Mesodermal cell (in vitro differentiated cells): ENCODE data around the gene FOXI2.

Experiments used
- H3K27ac ChIP-seq: 2 replicates; pipeline ENCODE4 v1.7.0; 2013; ENCODE audit warnings: mild to moderate bottlenecking, low read depth, low read length, moderate library complexity; ENCODE audit not compliant: severe bottlenecking
- H3K36me3 ChIP-seq: 2 replicates; pipeline ENCODE4 v1.7.1; 2013; ENCODE audit warnings: mild to moderate bottlenecking, low read length, moderate library complexity; ENCODE audit not compliant: control insufficient read depth, insufficient read depth
- H3K4me1 ChIP-seq: one replicate; pipeline ENCODE4 v1.7.1; 2013; ENCODE audit warnings: mild to moderate bottlenecking, low read length; ENCODE audit not compliant: insufficient read depth, control insufficient read depth, poor library complexity, severe bottlenecking
- H3K4me3 ChIP-seq: 2 replicates; pipeline ENCODE4 v1.7.0; 2013; ENCODE audit warnings: low read length, control low read depth, mild to moderate bottlenecking; ENCODE audit not compliant: insufficient read depth, poor library complexity, severe bottlenecking; ENCODE audit errors: extremely low read depth
- H3K9me3 ChIP-seq: 2 replicates; pipeline ENCODE4 v1.7.1; 2013; ENCODE audit warnings: mild to moderate bottlenecking, low read length, moderate library complexity; ENCODE audit not compliant: control insufficient read depth
- WGBS, 2 experiments: methylation state at CpG; one replicate each; pipeline ENCODE4 v1.1.5; 2013; ENCODE audit warnings: missing lambda C conversion rate in 2 of 2; ENCODE audit not compliant: insufficient coverage in 2 of 2; 5-methylcytosine and 5-hydroxymethylcytosine counted together

The FOXI2 gene

DNA sequence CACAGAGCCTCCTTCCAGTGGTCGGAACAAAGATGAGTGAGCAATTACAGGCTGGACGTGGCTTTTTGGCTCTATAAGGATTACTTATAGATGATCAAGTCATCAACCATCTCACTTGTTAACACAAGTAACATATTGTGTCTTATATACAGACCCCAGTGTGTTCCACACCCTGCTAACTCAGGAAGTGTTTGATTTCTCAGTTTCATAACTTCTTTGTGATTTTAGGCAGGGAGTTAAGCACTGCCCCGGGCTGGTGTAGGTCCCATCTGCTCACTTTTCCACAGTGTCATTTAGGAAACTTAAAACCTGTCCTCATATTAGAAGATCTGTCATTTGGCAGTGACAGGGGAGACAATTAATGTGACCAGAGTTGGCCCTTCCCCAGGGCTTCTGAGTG is 6.2 kb downstream of the FOXI2 start:
- no peaks in the 10 kb centered on the region for H3K36me3 ChIP-seq
- H3K9me3 ChIP-seq = no peaks in the 10 kb centered on the region
- H3K4me3 ChIP-seq = no peak overlapping the region
- WGBS, 2 experiments = 75% methylated on average over 1 of the region's 3 CpGs; no CpG with 5 or more reads in 1 of the 2 experiments
- no peaks in the 10 kb centered on the region for H3K4me1 ChIP-seq
- H3K27ac ChIP-seq = no peak overlapping the region

DNA sequence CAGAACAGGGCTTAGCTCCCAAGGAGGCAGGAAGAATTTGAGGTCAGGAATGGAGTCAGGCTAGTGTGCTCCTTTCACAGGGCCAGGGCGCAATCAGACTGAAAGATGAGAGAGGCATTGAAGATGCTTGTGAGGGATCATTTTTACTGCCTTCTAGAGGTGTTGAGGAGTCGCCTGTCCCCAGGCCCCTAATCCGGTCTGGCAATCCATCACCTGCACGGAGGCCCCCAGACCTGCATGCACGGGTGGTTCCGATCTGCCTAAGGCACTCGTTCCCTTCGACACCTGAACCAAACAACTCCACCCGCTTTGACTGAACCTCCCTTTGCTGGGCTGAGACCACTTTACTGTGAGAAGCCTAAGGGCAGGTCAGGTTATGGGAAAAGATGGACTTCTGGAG is 8.0 kb downstream of the FOXI2 start:
- Histone ChIP-seq H3K9me3 (no peaks in the 10 kb centered on the region), H3K27ac (no peak overlapping the region)

DNA sequence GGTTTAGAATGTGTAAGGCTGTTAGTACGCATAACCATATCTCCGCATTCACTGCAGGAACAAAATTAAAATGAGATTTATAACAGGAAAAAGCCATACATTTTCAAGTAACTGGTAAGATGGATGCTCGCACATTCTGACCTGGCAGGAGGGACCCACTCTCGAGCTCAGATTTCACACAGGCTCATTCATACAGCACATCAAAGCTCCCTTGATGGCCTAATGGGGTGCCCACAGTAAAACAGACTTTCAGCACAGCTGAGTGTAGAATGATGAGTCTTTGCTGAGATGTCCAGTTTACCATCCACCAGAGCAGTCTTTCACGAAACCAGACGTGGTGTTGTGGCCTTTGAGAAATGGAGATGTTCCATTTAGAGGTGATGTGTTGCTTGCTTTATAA is 8.9 kb downstream of the FOXI2 start:
- WGBS, 2 experiments = 92 to 93% methylated on average over 2 to 5 of the region's 6 CpGs
- H3K4me3 ChIP-seq = no peak overlapping the region
- H3K4me1 ChIP-seq = no peaks in the 10 kb centered on the region
- no peak overlapping the region for H3K27ac ChIP-seq
- no peaks in the 10 kb centered on the region for H3K9me3 ChIP-seq
- H3K36me3 ChIP-seq = no peaks in the 10 kb centered on the region

More for the DNA sequence above, 8.0 kb downstream of the FOXI2 start:
- Histone ChIP-seq H3K4me3 (no peak overlapping the region), H3K4me1 (no peaks in the 10 kb centered on the region), H3K36me3 (no peaks in the 10 kb centered on the region)
- 88 to 92% methylated on average over 7 to 8 of the region's 9 CpGs for WGBS, 2 experiments

DNA sequence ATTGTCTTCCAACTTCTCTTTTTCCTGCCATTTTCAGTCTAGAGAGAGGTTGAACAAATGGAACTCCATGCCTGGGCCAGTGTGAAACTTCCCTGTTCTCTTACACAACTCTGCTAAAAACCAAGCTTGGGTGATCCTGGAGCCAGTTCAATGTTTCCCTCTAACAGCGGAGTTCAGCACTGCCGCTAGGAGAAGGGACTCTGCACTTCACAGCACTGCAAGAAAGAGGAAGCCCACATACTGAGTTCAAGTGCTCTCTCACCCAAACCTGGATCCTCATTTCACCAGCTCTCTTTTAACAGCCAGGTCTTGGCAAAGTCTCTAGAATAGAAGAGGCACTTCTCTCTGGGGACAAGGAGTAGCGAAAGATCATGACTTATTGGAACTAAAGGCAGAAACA is 18.8 kb downstream of the FOXI2 start:
- H3K36me3 ChIP-seq = no peaks in the 10 kb centered on the region
- H3K4me3 ChIP-seq = no peak overlapping the region
- WGBS, 2 experiments = 40 to 80% methylated on average over 2 to 3 of the region's 3 CpGs
- H3K4me1 ChIP-seq = no peaks in the 10 kb centered on the region
- H3K9me3 ChIP-seq = no peaks in the 10 kb centered on the region
- H3K27ac ChIP-seq = no peak overlapping the region

DNA sequence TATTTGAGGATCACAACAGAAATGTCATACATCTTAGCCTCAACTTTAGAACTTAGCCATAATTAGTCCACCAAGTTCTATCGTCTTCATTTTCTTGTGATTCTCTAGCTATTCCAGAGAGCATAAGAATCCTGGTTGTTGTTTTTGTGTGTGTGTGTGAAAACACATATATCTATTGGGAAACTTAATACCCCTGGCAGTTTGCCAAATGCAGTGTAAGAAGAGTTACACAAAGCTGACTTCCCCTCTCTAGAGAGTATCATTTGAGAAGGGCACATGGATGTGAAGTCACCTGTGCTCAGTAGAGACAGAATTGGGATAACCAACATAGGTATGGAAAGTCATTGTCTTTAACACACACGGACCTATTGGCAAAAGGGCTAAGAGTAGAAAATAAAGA is 19.3 kb downstream of the FOXI2 start:
- H3K4me3 ChIP-seq = no peak overlapping the region
- WGBS, 2 experiments = no CpG with 5 or more reads among the region's 2 CpGs

DNA sequence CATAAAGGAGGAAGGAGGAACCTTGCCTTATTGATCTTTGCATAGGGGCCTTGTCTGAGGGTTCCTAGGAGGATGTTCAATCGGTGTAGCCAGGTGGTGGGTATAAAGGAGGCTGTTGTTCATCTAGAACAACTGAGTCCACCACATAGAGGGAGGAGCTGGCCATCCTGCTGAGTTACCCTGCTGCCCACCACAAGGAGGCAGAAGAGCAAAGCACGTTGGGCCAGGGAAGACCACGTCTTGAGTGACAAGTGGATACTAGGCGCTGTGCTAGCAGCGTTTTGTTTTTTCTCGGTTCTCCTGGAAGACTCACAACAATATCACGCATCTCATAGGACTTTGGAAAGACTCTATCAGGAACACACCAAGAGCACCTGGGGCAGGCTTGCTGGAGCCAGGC is 20.0 kb downstream of the FOXI2 start:
- no peaks in the 10 kb centered on the region for H3K36me3 ChIP-seq
- WGBS, 2 experiments = 92 to 98% methylated on average over 6 to 7 of the region's 7 CpGs
- H3K4me3 ChIP-seq = no peak overlapping the region
- no peaks in the 10 kb centered on the region for H3K9me3 ChIP-seq
- H3K4me1 ChIP-seq = no peaks in the 10 kb centered on the region
- H3K27ac ChIP-seq = no peak overlapping the region

More for the DNA sequence above, 19.3 kb downstream of the FOXI2 start:
- Histone ChIP-seq H3K9me3 (no peaks in the 10 kb centered on the region), H3K27ac (no peak overlapping the region), H3K36me3 (no peaks in the 10 kb centered on the region), H3K4me1 (no peaks in the 10 kb centered on the region)

DNA sequence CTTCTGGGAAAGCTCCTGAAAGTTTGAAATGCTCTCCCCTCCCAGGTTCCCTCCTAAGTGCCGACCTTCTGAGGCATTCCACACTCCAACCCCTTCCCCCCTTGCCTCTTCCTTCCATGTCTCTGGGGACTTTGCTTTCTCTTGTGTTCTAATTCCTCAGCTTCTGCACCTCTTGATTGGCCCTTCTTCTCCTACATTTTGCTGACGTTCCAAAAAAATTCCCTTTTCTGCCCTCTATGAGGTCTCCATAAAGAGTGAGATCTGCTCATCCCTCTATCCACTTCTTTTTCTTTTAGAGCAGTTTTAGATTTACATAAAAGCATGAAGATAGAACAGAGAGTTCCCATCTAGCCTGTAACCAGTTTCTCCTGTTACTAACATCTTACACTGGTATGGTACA is 22.3 kb downstream of the FOXI2 start:
- 76 to 80% methylated on average over 2 of the region's 2 CpGs for WGBS, 2 experiments
- Histone ChIP-seq H3K27ac (no peak overlapping the region), H3K36me3 (no peaks in the 10 kb centered on the region), H3K4me3 (no peak overlapping the region), H3K9me3 (no peaks in the 10 kb centered on the region), H3K4me1 (no peaks in the 10 kb centered on the region)

DNA sequence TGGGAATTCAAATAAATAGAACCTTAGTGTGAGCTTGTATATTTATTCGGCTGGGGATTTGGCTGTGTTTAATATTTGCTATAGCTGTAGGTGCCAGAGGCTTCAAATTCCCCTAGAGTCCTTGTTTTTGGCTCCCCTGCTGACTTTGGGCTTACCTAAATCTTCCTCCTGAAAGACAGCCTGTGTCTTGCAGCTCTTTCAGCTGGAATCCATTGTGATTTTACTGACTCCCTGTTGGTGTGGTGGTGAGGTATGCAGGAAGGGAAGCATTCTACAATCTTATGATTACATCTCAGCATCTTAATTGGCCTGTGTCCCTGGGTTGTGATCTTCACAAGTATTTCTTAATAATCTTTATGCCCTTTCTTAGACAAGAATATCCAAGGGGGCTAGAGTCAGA is 25.9 kb downstream of the FOXI2 start:
- Histone ChIP-seq H3K4me3 (no peak overlapping the region), H3K9me3 (no peaks in the 10 kb centered on the region), H3K27ac (no peak overlapping the region), H3K36me3 (no peaks in the 10 kb centered on the region), H3K4me1 (no peaks in the 10 kb centered on the region)
- 20 to 50% methylated on average over 1 of the region's 1 CpG for WGBS, 2 experiments

DNA sequence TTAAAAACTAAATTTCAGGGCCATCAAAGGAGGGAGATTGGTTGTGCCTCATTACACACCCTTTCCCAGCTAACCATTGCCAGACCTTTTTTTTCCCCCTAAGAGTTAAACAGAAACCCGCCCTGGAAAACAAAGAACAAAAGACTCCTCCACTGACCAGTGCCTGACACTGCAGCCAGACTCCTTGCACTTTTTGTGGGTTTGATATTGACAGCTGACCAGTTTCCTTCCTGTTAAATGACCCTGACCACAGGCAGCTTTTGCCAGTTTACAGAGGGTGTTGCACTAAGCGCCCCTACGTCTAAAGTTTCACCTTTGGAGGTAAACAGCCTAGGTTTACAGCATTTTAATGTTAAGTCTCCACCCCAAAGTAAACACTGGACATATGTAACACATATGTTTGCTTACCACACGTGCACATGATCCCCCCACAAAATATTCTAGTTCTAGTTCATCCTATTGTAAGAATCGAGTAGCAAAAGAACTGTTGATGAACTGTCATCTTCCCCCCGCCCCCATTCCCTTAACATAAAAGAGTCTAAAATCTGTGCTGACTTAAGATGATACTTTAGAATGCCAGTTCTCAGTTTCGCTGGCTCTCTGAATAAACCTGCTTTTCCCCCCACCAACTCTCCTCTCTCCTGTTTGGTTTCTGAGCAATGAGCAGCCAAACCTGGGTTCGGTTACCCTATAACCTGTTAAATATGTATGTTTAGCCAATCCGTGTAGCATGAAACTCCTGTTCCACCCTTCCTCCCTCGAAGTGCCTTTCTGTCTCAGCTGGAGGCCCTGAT is 38.0 kb downstream of the FOXI2 start:
- no peak overlapping the region for H3K27ac ChIP-seq

DNA sequence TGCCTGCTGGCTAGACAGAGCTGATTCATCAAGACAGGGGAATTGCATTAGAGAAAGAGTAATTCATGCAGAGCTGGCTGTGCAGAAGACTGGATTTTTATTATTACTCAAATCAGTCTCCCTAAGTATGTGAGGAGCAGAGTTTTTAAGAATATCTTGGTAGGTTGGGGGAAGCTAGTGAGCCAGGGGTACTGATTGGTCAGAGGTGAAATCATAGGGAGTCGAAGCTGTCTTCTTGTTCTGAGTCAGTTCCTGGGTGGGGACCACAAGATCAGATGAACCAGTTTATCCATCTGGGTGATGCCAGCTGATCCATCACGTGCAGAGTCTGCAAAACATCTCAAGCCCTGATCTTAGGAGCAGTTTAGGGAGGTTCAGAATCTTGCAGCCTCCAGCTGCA is 39.8 kb downstream of the FOXI2 start:
- no peak overlapping the region for H3K4me3 ChIP-seq
- H3K27ac ChIP-seq = no peak overlapping the region
- no peaks in the 10 kb centered on the region for H3K9me3 ChIP-seq
- no peaks in the 10 kb centered on the region for H3K4me1 ChIP-seq
- WGBS, 2 experiments = 88 to 95% methylated on average over 2 of the region's 2 CpGs
- no peaks in the 10 kb centered on the region for H3K36me3 ChIP-seq

More for the DNA sequence above, 38.0 kb downstream of the FOXI2 start:
- Histone ChIP-seq H3K4me1 (no peaks in the 10 kb centered on the region), H3K4me3 (no peak overlapping the region), H3K36me3 (no peaks in the 10 kb centered on the region), H3K9me3 (no peaks in the 10 kb centered on the region)
- 60% methylated on average over 5 to 7 of the region's 10 CpGs for WGBS, 2 experiments

DNA sequence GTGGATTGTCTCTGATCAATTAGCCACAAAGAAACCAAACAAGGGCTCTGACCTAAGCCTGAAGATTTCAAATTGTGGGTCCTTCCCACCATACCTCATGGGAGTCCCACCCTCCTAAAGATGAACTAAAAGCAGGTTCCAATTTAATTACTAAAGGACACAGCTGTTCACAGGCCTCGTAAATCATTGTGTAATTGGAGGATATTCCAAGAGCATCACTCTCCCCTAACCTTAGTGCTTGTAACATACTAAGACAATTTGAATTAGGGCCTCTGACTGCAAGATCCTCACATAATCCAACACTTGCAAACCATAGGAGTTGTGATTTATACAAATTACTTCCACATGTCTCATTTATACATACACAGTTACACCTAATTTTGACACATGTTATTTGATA is 44.4 kb downstream of the FOXI2 start:
- Histone ChIP-seq H3K36me3 (no peaks in the 10 kb centered on the region), H3K4me3 (no peak overlapping the region), H3K9me3 (no peaks in the 10 kb centered on the region), H3K4me1 (no peaks in the 10 kb centered on the region), H3K27ac (no peak overlapping the region)
- WGBS, 2 experiments = no CpG with 5 or more reads among the region's 1 CpG
